HepG2 (cell line): ENCODE data around the gene PTPN3. TPM values are rescaled to one million over a fixed set of nuclear protein-coding genes. Genes with fewer than 3 reads are reported as not detected.

Experiments used
- CSRNP1 ChIP-seq: sonication (generic); formaldehyde crosslinking; IDR thresholded peaks from 2 replicates; pipeline ENCODE4 v1.8.1; 2023; ENCODE audit warnings: mild to moderate bottlenecking, missing genetic modification reagents
- FOXO4 ChIP-seq: sonication (generic); formaldehyde crosslinking; conservative IDR thresholded peaks from 2 replicates; pipeline ENCODE4 v1.8.1; 2023; ENCODE audit warnings: missing genetic modification reagents
- FUBP1 ChIP-seq: sonication (generic); formaldehyde crosslinking; IDR thresholded peaks from 2 replicates; pipeline ENCODE4 v1.5.1; 2020; ENCODE audit warnings: missing genetic modification reagents, mild to moderate bottlenecking, borderline replicate concordance
- GATAD2A ChIP-seq: IDR thresholded peaks from 2 replicates; pipeline ENCODE4 v1.6.1; 2016
- HHEX ChIP-seq: IDR thresholded peaks from 2 replicates; pipeline ENCODE4 v1.6.1; 2016; ENCODE audit warnings: control low read depth
- IKZF4 ChIP-seq: sonication (generic); formaldehyde crosslinking; IDR thresholded peaks from 2 replicates; pipeline ENCODE4 v1.5.1; 2020; ENCODE audit warnings: borderline replicate concordance, mild to moderate bottlenecking, low read depth, missing genetic modification reagents; ENCODE audit errors: not compliant biosample characterization
- KAT2B ChIP-seq: fragments of 150-350 bp; IDR thresholded peaks from 2 replicates; pipeline ENCODE4 v1.6.1; 2014; ENCODE audit warnings: low read depth, low read length, borderline replicate concordance
- KLF11 ChIP-seq: IDR thresholded peaks from 2 replicates; pipeline ENCODE4 v1.6.1; 2016; ENCODE audit warnings: missing compliant biosample characterization
- MEF2D ChIP-seq: sonication (generic); formaldehyde crosslinking; IDR thresholded peaks from 2 replicates; pipeline ENCODE4 v1.5.1; 2020; ENCODE audit warnings: mild to moderate bottlenecking, missing genetic modification reagents
- SALL1 ChIP-seq: sonication (generic); formaldehyde crosslinking; IDR thresholded peaks from 2 replicates; pipeline ENCODE4 v1.8.0; 2022; ENCODE audit warnings: mild to moderate bottlenecking, missing genetic modification reagents
- SP4 ChIP-seq: sonication (generic); formaldehyde crosslinking; IDR thresholded peaks from 2 replicates; pipeline ENCODE4 v1.8.1; 2023; ENCODE audit warnings: mild to moderate bottlenecking, missing genetic modification reagents
- THAP7 ChIP-seq: sonication (generic); formaldehyde crosslinking; IDR thresholded peaks from 2 replicates; pipeline ENCODE4 v1.8.1; 2023; ENCODE audit warnings: mild to moderate bottlenecking, missing genetic modification reagents
- TSC22D2 ChIP-seq: sonication (generic); formaldehyde crosslinking; IDR thresholded peaks from 2 replicates; pipeline ENCODE4 v1.5.1; 2020; ENCODE audit warnings: missing genetic modification reagents, mild to moderate bottlenecking, borderline replicate concordance
- YEATS2 ChIP-seq: sonication (generic); formaldehyde crosslinking; IDR thresholded peaks from 2 replicates; pipeline ENCODE4 v1.4.0; 2020; ENCODE audit warnings: missing genetic modification reagents, borderline replicate concordance
- ZKSCAN8 ChIP-seq: IDR thresholded peaks from 2 replicates; pipeline ENCODE4 v1.6.1; 2016; ENCODE audit warnings: borderline replicate concordance, missing genetic modification reagents, missing compliant biosample characterization
- ZMAT5 ChIP-seq: sonication (generic); formaldehyde crosslinking; IDR thresholded peaks from 2 replicates; pipeline ENCODE4 v1.5.0; 2020; ENCODE audit warnings: mild to moderate bottlenecking, low read depth, missing genetic modification reagents, borderline replicate concordance
- ZNF550 ChIP-seq: sonication (generic); formaldehyde crosslinking; IDR thresholded peaks from 2 replicates; pipeline ENCODE4 v1.4.0; 2020; ENCODE audit warnings: mild to moderate bottlenecking, missing genetic modification reagents, borderline replicate concordance
- ZNF574 ChIP-seq: sonication (generic); formaldehyde crosslinking; IDR thresholded peaks from 2 replicates; pipeline ENCODE4 v1.4.0; 2020; ENCODE audit warnings: missing genetic modification reagents
- ZNF776 ChIP-seq: sonication (generic); formaldehyde crosslinking; IDR thresholded peaks from 2 replicates; pipeline ENCODE4 v1.4.0; 2020; ENCODE audit warnings: mild to moderate bottlenecking, missing genetic modification reagents
- polyA plus RNA-seq, 8 experiments: library from polyadenylated mRNA; depleted of rRNA in 3 of 8; stranded (reverse) in 7 of 8; unstranded in 1 of 8; fragments of >200 nt; fragmentation: Illumina TruSeq in 4 of 8; extraction: Trizol in 4 of 8; gene quantifications; 2 replicates each; pipeline versions ENCODE4 v1.2.1 to v1.2.3, GENCODE V29; 2011 to 2016; ENCODE audit warnings: low read depth in 4 of 8, missing spikeins in 1 of 8, mixed read lengths in 1 of 8; ENCODE audit not compliant: insufficient read depth in 1 of 8
- total RNA-seq, 5 experiments: library from RNA; depleted of rRNA; stranded (reverse); fragments of >200 nt; fragmentation: Illumina TruSeq; extraction: Trizol; gene quantifications; 2 replicates each; pipeline ENCODE4 v1.2.3, GENCODE V29; 2016; ENCODE audit warnings: low read depth in 1 of 5

PTPN3 gene
- total and polyA plus RNA-seq, 2 of the 13 experiments (the other 11 are each of a cell fraction or from before 2014, with no cell fraction given): 5.6 to 20.5 TPM

GRCh38 chr9:109498195-109499092, at the start of gene PTPN3 (continued):
- TF ChIP-seq THAP7 (CRISPR knock-in tag) (0 out of 2 replicates have a peak, but pooled peaks have one; percentile 40), CSRNP1 (CRISPR knock-in tag) (no peak), HHEX (CRISPR knock-in tag) (no peak), ZMAT5 (no peak), ZNF550 (CRISPR knock-in tag) (no peak), ZNF776 (CRISPR knock-in tag) (no peak), KAT2B (no peak), KLF11 (CRISPR knock-in tag) (peak; percentile 58; the same call in 1 of the 2 replicates), TSC22D2 (0 out of 2 replicates have a peak, but pooled peaks have one; percentile 56), IKZF4 (CRISPR knock-in tag) (no peak), SP4 (CRISPR knock-in tag) (peak; percentile 42; the same call in 1 of the 2 replicates), SALL1 (CRISPR knock-in tag) (0 out of 2 replicates have a peak, but pooled peaks have one; percentile 5), YEATS2 (peak; percentile 23; the same call in 1 of the 2 replicates), FOXO4 (CRISPR knock-in tag) (0 out of 2 replicates have a peak, but pooled peaks have one; percentile 69), MEF2D (CRISPR knock-in tag) (0 out of 2 replicates have a peak, but pooled peaks have one; percentile 44), GATAD2A (0 out of 2 replicates have a peak, but pooled peaks have one; percentile 3), FUBP1 (no peak), ZNF574 (CRISPR knock-in tag) (no peak; the same call in 1 of the 2 replicates), ZKSCAN8 (CRISPR knock-in tag) (0 out of 2 replicates have a peak, but pooled peaks have one; percentile 51)
